Right lung (tissue), 5 donors: ENCODE measurements around the gene ANKMY1. TPM values are rescaled to one million over a fixed set of nuclear protein-coding genes. Genes with fewer than 3 reads are reported as not detected.
"Not testable (repeated sequence)": the region's sequence is repeated elsewhere in the genome, so short reads cannot be mapped to it uniquely, and the experiment has no call there.

Source experiments
- DNase-seq, 2 donors: peaks; one replicate each; pipeline ENCODE4 v3.0.0-alpha.2; 2013
- polyA plus RNA-seq, 5 donors: library from polyadenylated mRNA; unstranded; fragments of 120-200 nt; gene quantifications; one replicate each; pipeline versions ENCODE4 v1.2.1 to v1.2.3, GENCODE V29; 2013; ENCODE audit warnings: inconsistent platforms in 1 of 5, low replicate concordance in 1 of 5; ENCODE audit not compliant: insufficient read length in 5 of 5, insufficient read depth in 1 of 5

ANKMY1 gene
- polyA plus RNA-seq, 5 donors, result 8.8 to 18.6 (median 14.7) TPM

- DNase-seq, result no peak
These were observed 2.1 kb downstream of the ANKMY1 start for GRCh38 chr2:240555541-240556250.

GRCh38 chr2:240554767-240555493 is 2.9 kb downstream of the ANKMY1 start:
- no peak for DNase-seq

GRCh38 chr2:240553956-240554480 is 3.8 kb downstream of the ANKMY1 start:
- DNase-seq, result no peak

GRCh38 chr2:240551811-240552210 is 6.0 kb downstream of the ANKMY1 start:
- no peak for DNase-seq

- no peak for DNase-seq
These were observed 6.5 kb downstream of the ANKMY1 start for GRCh38 chr2:240551288-240551687.

- no peak for DNase-seq
These were observed 17.9 kb downstream of the ANKMY1 start for GRCh38 chr2:240539906-240540305.

- not testable (repeated sequence) for DNase-seq
These were observed 18.7 kb downstream of the ANKMY1 start for GRCh38 chr2:240539101-240539500.

- no peak for DNase-seq
These were observed 19.6 kb downstream of the ANKMY1 start for GRCh38 chr2:240538031-240538780.

GRCh38 chr2:240532031-240532775 is 25.6 kb downstream of the ANKMY1 start:
- no peak for DNase-seq

- no peak for DNase-seq
These were observed 26.8 kb downstream of the ANKMY1 start for GRCh38 chr2:240531038-240531437.

GRCh38 chr2:240530181-240530580 is 27.6 kb downstream of the ANKMY1 start:
- DNase-seq, result no peak

- no peak for DNase-seq
These were observed 28.3 kb downstream of the ANKMY1 start for GRCh38 chr2:240529344-240529999.

GRCh38 chr2:240528406-240529040 is 29.3 kb downstream of the ANKMY1 start:
- no peak for DNase-seq

- no peak for DNase-seq
These were observed 30.5 kb downstream of the ANKMY1 start for GRCh38 chr2:240527153-240527750.

- no peak for DNase-seq
These were observed 31.3 kb downstream of the ANKMY1 start for GRCh38 chr2:240526521-240526920.

GRCh38 chr2:240525802-240526201 is 32.0 kb downstream of the ANKMY1 start:
- DNase-seq, result no peak

GRCh38 chr2:240524963-240525718 is 32.6 kb downstream of the ANKMY1 start:
- DNase-seq, result no peak

GRCh38 chr2:240523451-240524281 is 34.1 kb downstream of the ANKMY1 start:
- no peak for DNase-seq
